ENCODE results near the gene HMX3.

DNA sequence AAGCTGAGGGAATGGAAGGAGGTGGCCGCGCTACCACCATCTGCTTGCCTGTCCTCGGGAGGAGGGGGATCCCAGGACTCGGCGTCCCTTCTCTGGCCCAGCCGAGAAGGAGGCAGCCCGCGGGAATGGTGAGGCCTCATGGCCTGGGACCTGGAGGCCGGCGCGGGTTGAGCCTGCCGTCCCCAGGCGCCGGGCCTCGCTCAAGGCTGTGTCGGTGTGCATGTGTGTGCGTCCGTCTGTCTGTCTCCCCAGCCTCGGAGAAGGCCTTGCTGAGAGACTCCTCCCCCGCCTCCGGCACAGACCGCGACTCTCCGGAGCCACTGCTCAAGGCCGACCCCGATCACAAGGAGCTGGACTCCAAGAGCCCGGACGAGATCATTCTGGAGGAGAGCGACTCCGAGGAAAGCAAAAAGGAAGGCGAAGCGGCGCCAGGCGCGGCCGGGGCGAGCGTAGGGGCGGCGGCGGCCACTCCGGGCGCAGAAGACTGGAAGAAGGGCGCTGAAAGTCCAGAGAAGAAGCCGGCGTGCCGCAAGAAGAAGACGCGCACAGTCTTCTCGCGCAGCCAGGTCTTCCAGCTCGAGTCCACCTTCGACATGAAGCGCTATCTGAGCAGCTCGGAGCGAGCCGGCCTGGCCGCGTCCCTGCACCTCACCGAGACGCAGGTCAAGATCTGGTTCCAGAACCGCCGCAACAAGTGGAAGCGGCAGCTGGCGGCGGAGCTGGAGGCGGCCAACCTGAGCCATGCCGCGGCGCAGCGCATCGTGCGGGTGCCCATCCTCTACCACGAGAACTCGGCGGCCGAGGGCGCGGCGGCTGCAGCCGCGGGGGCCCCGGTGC lies 1.3 kb downstream of the HMX3 start:
- TF ChIP-seq, protein P1, sequence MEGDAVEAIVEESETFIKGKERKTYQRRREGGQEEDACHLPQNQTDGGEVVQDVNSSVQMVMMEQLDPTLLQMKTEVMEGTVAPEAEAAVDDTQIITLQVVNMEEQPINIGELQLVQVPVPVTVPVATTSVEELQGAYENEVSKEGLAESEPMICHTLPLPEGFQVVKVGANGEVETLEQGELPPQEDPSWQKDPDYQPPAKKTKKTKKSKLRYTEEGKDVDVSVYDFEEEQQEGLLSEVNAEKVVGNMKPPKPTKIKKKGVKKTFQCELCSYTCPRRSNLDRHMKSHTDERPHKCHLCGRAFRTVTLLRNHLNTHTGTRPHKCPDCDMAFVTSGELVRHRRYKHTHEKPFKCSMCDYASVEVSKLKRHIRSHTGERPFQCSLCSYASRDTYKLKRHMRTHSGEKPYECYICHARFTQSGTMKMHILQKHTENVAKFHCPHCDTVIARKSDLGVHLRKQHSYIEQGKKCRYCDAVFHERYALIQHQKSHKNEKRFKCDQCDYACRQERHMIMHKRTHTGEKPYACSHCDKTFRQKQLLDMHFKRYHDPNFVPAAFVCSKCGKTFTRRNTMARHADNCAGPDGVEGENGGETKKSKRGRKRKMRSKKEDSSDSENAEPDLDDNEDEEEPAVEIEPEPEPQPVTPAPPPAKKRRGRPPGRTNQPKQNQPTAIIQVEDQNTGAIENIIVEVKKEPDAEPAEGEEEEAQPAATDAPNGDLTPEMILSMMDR (conservative IDR thresholded peaks at IDR 0.05; ENCODE audit: low read depth in 2 of 2) = no peak
- peak; percentile 90 for TF ChIP-seq EZH2 (IDR thresholded peaks at IDR 0.05; ENCODE audit: low read depth, unreplicated experiment)
- TF ChIP-seq, protein P2, sequence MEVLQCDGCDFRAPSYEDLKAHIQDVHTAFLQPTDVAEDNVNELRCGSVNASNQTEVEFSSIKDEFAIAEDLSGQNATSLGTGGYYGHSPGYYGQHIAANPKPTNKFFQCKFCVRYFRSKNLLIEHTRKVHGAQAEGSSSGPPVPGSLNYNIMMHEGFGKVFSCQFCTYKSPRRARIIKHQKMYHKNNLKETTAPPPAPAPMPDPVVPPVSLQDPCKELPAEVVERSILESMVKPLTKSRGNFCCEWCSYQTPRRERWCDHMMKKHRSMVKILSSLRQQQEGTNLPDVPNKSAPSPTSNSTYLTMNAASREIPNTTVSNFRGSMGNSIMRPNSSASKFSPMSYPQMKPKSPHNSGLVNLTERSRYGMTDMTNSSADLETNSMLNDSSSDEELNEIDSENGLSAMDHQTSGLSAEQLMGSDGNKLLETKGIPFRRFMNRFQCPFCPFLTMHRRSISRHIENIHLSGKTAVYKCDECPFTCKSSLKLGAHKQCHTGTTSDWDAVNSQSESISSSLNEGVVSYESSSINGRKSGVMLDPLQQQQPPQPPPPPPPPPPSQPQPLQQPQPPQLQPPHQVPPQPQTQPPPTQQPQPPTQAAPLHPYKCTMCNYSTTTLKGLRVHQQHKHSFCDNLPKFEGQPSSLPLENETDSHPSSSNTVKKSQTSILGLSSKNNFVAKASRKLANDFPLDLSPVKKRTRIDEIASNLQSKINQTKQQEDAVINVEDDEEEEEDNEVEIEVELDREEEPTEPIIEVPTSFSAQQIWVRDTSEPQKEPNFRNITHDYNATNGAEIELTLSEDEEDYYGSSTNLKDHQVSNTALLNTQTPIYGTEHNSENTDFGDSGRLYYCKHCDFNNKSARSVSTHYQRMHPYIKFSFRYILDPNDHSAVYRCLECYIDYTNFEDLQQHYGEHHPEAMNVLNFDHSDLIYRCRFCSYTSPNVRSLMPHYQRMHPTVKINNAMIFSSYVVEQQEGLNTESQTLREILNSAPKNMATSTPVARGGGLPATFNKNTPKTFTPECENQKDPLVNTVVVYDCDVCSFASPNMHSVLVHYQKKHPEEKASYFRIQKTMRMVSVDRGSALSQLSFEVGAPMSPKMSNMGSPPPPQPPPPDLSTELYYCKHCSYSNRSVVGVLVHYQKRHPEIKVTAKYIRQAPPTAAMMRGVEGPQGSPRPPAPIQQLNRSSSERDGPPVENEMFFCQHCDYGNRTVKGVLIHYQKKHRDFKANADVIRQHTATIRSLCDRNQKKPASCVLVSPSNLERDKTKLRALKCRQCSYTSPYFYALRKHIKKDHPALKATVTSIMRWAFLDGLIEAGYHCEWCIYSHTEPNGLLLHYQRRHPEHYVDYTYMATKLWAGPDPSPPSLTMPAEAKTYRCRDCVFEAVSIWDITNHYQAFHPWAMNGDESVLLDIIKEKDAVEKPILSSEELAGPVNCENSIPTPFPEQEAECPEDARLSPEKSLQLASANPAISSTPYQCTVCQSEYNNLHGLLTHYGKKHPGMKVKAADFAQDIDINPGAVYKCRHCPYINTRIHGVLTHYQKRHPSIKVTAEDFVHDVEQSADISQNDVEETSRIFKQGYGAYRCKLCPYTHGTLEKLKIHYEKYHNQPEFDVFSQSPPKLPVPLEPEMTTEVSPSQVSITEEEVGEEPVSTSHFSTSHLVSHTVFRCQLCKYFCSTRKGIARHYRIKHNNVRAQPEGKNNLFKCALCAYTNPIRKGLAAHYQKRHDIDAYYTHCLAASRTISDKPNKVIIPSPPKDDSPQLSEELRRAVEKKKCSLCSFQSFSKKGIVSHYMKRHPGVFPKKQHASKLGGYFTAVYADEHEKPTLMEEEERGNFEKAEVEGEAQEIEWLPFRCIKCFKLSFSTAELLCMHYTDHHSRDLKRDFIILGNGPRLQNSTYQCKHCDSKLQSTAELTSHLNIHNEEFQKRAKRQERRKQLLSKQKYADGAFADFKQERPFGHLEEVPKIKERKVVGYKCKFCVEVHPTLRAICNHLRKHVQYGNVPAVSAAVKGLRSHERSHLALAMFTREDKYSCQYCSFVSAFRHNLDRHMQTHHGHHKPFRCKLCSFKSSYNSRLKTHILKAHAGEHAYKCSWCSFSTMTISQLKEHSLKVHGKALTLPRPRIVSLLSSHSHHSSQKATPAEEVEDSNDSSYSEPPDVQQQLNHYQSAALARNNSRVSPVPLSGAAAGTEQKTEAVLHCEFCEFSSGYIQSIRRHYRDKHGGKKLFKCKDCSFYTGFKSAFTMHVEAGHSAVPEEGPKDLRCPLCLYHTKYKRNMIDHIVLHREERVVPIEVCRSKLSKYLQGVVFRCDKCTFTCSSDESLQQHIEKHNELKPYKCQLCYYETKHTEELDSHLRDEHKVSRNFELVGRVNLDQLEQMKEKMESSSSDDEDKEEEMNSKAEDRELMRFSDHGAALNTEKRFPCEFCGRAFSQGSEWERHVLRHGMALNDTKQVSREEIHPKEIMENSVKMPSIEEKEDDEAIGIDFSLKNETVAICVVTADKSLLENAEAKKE (CRISPR knock-in tag; IDR thresholded peaks at IDR 0.05) = no peak

Measured in GM23338 (cell line).